ENCODE data around the gene TMEM145. TPM values are rescaled to one million over a fixed set of nuclear protein-coding genes. Genes with fewer than 3 reads are reported as not detected.
A peak's percentile ranks its signal among the peaks of the same experiment; 100 is the strongest.

TMEM145 gene
- total RNA-seq, 6 donors from 2014 or later, result 0.34 to 0.79 (median 0.49) TPM; not detected in 3

DNA sequence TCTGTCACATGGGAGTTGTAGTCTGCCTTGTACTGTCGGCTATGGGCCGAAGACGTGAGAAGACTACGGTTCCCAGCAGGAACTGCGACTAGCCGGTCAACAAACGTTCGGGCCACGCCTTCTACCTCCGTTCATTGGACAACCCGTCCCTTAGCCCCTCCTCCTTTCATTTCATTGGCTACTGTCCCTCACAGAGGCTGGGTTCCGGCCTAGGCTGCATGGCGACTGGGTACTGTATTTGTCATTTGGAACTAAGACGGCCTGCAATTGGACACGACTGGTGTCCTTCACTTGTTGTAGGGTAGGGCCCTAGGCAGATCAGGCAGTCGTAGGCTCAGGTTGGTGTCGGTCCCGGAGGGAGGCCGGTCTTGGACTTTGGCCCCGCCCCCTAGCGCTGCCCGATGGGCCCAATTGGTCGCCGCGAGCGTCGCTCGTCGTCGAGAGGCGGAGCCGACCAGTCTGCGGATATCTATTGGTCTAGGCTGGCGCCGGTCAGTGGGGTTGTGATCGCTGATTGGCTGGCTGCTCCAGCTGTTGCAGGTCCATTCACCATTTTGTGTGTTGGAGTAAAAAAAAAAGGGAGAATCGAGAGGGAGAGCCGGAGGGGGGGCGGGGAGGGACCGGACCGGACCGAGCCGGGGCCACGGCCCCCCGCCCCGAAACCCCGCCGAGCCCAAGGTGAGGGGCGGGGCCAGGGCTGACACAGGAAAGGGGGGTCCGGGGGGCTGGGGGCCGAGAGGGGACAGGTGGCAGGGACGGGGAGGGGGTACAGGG lies 44.2 kb upstream of the TMEM145 start, which contains the start of gene CIC:
Gene CIC, plus strand, starts transcription at position 549 of the 774 bp plus-strand sequence. CDS start 2,532 bp downstream, outside the sequence.
- H3K9me3 ChIP-seq, result no peaks in the 10 kb centered on the region
- H3K27ac ChIP-seq, result peak within 1 kb of the TSS; percentile 96 to 100 (median 98)
- no peak for TF ChIP-seq POLR2A (IDR thresholded peaks at IDR 0.05)
- TF ChIP-seq, protein P1, sequence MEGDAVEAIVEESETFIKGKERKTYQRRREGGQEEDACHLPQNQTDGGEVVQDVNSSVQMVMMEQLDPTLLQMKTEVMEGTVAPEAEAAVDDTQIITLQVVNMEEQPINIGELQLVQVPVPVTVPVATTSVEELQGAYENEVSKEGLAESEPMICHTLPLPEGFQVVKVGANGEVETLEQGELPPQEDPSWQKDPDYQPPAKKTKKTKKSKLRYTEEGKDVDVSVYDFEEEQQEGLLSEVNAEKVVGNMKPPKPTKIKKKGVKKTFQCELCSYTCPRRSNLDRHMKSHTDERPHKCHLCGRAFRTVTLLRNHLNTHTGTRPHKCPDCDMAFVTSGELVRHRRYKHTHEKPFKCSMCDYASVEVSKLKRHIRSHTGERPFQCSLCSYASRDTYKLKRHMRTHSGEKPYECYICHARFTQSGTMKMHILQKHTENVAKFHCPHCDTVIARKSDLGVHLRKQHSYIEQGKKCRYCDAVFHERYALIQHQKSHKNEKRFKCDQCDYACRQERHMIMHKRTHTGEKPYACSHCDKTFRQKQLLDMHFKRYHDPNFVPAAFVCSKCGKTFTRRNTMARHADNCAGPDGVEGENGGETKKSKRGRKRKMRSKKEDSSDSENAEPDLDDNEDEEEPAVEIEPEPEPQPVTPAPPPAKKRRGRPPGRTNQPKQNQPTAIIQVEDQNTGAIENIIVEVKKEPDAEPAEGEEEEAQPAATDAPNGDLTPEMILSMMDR (IDR thresholded peaks at IDR 0.05), result peak in 1 of 6 experiments; percentile 40
- H3K4me3 ChIP-seq, result peak within 1 kb of the TSS; percentile 62 to 76 (median 66)
- ATAC-seq (ENCODE audit: low FRiP score in 2 of 2), result peak; percentile 94 to 97
- H3K4me1 ChIP-seq, result peaks cover 23 to 38% (median 27%) of the 10 kb centered on the region in 4 donors
- DNase-seq, result peak; percentile 98 to 100
- 0 to 1% methylated on average over 33 to 37 of the region's 52 CpGs for WGBS, 2 donors
- H3K27me3 ChIP-seq, result no peaks in the 10 kb centered on the region
- peaks cover 10 to 23% (median 21%) of the 10 kb centered on the region in 4 donors for H3K36me3 ChIP-seq

DNA sequence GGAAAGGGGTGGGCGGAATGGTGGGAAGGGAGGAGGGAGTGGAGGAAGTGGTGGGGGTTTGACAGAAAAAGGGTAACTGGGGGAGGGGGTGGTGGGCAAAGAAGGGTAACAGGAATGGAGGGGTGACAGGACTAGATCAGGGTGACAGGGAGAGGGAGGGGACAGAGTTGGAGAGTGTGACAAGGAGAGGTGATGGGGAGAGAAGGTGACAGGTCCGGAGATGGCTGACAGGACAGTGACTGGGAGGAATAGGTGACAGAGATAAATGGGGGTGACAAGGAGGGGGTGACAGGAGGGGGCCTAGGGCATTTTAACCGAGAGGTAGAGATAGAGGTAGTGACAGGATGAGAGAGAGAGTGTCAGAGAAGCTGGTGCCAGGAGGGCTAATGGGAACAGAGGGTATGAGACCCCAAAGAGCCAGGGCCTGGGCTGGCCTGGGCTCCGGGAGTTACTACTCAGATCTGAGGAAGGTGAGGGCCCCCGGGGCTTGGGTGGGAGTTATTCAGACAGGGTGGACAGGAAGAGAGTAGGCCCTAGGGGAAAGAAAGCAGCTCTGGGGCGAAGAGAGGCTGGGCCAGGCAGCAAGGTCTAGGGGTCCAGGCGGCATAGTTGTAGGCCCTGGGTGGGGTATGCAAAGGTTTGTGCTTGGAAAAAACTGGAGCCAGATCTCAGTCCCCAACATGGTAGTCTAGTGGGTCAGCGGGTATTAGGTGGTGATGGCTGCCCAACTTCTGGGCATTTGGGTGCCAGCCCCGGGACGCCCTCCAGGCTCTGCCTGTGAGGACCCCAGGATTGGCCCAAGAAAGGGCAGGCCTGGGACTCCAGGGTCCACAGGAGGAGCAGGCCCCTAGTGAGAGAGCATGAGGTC lies 43.4 kb upstream of the TMEM145 start:
- Histone ChIP-seq H3K4me1 (peaks cover 25 to 47% (median 29%) of the 10 kb centered on the region in 4 donors), H3K36me3 (peaks cover 17 to 31% (median 29%) of the 10 kb centered on the region in 4 donors), H3K9me3 (no peaks in the 10 kb centered on the region), H3K27ac (peak overlapping the region; percentile 95 to 98 (median 97)), H3K27me3 (no peaks in the 10 kb centered on the region), H3K4me3 (peak overlapping the region; percentile 62 to 76 (median 66))
- DNase-seq, result peak in 1 of 2 donors; percentile 24
- TF ChIP-seq EP300 (IDR thresholded peaks at IDR 0.05) (no peak), POLR2A (IDR thresholded peaks at IDR 0.05) (no peak), POLR2AphosphoS5 (IDR thresholded peaks at IDR 0.05) (no peak)
- TF ChIP-seq, protein P1 (IDR thresholded peaks at IDR 0.05), result no peak
- WGBS, 2 donors, result 31 to 35% methylated on average over 9 to 10 of the region's 10 CpGs
- no peak for ATAC-seq (ENCODE audit: low FRiP score in 2 of 2)

DNA sequence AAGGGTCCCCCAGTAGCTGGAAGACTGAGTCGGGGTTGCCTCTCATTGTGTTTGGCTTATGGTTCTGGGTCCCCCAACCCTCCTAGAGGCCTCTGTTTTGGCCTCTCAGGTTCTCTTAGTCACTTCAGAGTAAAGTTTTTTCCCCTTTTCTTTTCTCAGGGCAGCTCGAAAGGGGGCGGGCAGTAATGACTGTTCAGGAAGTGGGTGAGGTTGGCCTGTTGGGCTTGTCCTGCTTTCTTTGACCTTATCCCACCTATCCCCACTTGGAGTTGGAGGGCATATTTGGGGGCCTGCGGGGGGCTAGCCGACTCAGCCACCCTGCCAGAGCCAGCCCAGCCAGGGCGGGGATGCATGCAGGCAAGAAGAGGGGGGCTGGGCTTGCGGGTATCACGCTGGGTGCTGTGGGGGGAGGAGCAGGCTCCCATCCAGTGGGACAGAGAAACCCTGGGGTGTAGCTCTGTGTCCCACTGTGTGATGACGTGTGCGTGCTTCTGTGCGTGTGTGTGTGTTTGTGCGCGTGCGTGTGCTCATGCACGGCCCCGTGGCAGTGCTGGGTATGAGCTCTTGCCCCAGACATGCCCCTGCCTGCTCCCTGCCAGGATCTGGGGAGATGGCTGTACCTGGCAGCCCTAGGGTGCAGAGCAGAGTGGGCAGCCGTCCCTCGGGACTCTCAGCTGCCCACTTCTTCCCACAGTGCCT lies 42.6 kb upstream of the TMEM145 start:
- Histone ChIP-seq H3K4me1 (peaks cover 25 to 54% (median 33%) of the 10 kb centered on the region in 4 donors), H3K9me3 (no peaks in the 10 kb centered on the region), H3K27ac (peak overlapping the region; percentile 95 to 98 (median 97)), H3K36me3 (peaks cover 17 to 39% (median 33%) of the 10 kb centered on the region in 4 donors), H3K27me3 (no peaks in the 10 kb centered on the region), H3K4me3 (peak overlapping the region; percentile 62 to 76 (median 66))
- TF ChIP-seq POLR2AphosphoS5 (IDR thresholded peaks at IDR 0.05) (peak in 1 of 2 donors; percentile 38), EP300 (IDR thresholded peaks at IDR 0.05) (no peak), POLR2A (IDR thresholded peaks at IDR 0.05) (peak in 2 of 4 donors; percentile 29 to 54)
- TF ChIP-seq, protein P1 (IDR thresholded peaks at IDR 0.05), result peak in 1 of 6 experiments; percentile 3
- ATAC-seq (ENCODE audit: low FRiP score in 2 of 2) (no peak), DNase-seq (peak; percentile 71 to 79)
- 2 to 5% methylated on average over 8 to 17 of the region's 18 CpGs for WGBS, 2 donors

DNA sequence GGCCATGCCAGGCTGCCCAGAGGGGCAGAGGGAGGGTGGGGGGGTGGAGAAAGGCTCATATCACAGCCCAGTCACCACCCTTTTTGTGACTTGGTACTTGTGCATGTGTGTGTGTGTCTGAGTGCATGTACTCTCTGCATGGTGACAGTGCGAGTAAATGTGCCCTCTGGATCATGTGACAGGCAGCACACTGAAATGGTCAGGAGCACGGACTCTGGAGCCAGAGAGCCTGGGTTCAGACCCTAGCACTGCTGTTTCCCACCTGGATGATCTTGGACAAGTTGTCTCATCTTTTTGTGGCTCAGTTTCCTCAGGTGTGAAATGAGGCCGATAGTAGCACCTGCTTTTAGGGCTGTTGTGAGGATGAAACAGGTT lies 42.1 kb upstream of the TMEM145 start:
- WGBS, 2 donors, result 43% methylated on average over 3 of the region's 3 CpGs; no CpG with 5 or more reads in 1 of the 2 donors
- ATAC-seq (ENCODE audit: low FRiP score in 2 of 2), result no peak
- peaks cover 31 to 60% (median 38%) of the 10 kb centered on the region in 4 donors for H3K4me1 ChIP-seq
- DNase-seq, result peak in 1 of 2 donors; percentile 25
- H3K9me3 ChIP-seq, result no peaks in the 10 kb centered on the region
- TF ChIP-seq POLR2A (IDR thresholded peaks at IDR 0.05) (no peak), POLR2AphosphoS5 (IDR thresholded peaks at IDR 0.05) (no peak), EP300 (IDR thresholded peaks at IDR 0.05) (no peak)
- TF ChIP-seq, protein P1 (IDR thresholded peaks at IDR 0.05), result no peak
- no peaks in the 10 kb centered on the region for H3K27me3 ChIP-seq
- H3K36me3 ChIP-seq, result peaks cover 17 to 44% (median 33%) of the 10 kb centered on the region in 4 donors
- H3K4me3 ChIP-seq, result peak overlapping the region in 3 of 4 donors; percentile 62 to 76 (median 69)
- peak overlapping the region; percentile 95 to 98 (median 97) for H3K27ac ChIP-seq

Data from upper lobe of left lung (tissue), 6 donors.